GM20000 (cell line): Measurements from ENCODE around the gene GRIN1.
"Not testable (repeated sequence)": the region's sequence is repeated elsewhere in the genome, so short reads cannot be mapped to it uniquely, and the experiment has no call there.

ENCODE experiments used
- DNase-seq: peaks from one replicate; pipeline ENCODE4 v3.0.0; 2012; ENCODE audit warnings: low spot score
- TF ChIP-seq, protein P1 (sequence below): IDR thresholded peaks from 2 replicates; pipeline ENCODE4 v1.5.1; 2012; ENCODE audit warnings: mild to moderate bottlenecking, control low read depth; ENCODE audit errors: extremely low read depth, missing control alignments

The GRIN1 gene

DNA sequence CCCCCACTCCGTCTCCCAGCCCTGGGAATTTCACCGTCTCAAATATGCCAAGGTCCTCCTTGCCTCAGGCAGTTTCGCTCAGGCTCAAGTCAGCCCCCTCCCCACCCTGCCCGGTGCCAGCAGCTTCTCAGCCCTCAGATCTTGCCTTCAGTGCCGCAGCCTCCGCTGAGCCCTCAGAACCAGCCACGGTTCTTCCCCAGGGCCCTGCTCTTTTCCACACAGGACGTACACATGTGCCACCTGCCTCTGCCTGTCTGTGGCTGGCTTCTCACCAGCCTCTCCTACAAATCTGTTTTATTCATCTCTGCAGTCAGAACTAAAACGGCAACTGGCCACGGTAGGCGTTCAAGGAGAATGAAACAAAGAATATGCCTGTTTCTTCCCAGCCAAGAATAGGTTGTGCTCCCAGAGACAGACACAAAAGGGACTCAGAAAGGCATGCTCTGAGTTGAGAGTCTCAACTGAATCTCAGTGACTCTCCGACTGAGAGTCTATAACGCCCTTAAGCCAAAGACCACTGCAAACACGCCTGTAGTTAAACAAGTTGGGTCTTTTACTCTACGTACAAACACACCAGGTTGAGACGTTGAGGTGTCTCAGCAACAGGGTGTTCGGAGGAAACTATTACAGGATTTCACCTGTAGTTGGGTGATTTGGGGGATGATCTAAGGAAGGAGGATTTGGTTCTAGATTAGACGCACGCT, 10.6 kb upstream of the GRIN1 start:
- no peak for DNase-seq
- TF ChIP-seq, protein P1, sequence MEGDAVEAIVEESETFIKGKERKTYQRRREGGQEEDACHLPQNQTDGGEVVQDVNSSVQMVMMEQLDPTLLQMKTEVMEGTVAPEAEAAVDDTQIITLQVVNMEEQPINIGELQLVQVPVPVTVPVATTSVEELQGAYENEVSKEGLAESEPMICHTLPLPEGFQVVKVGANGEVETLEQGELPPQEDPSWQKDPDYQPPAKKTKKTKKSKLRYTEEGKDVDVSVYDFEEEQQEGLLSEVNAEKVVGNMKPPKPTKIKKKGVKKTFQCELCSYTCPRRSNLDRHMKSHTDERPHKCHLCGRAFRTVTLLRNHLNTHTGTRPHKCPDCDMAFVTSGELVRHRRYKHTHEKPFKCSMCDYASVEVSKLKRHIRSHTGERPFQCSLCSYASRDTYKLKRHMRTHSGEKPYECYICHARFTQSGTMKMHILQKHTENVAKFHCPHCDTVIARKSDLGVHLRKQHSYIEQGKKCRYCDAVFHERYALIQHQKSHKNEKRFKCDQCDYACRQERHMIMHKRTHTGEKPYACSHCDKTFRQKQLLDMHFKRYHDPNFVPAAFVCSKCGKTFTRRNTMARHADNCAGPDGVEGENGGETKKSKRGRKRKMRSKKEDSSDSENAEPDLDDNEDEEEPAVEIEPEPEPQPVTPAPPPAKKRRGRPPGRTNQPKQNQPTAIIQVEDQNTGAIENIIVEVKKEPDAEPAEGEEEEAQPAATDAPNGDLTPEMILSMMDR = no peak

DNA sequence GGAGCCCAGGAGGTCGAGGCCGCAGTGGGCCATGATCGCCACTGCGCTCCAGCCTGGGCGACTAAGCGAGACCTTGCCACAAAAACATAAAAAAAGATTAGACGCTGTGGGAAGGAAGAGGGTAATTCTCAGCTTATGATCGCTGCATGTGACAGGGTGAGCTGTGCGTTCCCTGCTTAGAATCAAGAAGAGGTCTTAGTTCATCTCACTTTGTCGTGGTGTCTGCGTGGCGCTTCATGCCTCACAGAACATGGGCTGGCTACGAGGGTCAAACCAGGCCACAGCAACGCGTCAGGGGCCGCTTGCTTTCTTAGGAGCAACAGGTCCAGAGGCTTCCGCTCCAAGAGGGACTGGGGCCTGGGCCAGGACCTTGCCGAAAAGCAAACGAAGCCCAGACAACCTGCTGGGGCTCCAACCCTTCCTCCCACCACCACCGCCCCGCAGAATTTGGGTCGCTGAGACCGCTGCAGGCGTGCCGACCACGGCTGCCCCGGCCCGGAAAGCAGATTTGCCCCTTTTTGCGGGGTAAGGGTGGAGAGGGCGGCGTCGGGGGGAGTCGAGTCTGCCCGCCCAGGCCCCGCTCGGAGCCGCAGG, 10.0 kb upstream of the GRIN1 start:
- TF ChIP-seq, protein P1 = no peak
- DNase-seq = no peak

DNA sequence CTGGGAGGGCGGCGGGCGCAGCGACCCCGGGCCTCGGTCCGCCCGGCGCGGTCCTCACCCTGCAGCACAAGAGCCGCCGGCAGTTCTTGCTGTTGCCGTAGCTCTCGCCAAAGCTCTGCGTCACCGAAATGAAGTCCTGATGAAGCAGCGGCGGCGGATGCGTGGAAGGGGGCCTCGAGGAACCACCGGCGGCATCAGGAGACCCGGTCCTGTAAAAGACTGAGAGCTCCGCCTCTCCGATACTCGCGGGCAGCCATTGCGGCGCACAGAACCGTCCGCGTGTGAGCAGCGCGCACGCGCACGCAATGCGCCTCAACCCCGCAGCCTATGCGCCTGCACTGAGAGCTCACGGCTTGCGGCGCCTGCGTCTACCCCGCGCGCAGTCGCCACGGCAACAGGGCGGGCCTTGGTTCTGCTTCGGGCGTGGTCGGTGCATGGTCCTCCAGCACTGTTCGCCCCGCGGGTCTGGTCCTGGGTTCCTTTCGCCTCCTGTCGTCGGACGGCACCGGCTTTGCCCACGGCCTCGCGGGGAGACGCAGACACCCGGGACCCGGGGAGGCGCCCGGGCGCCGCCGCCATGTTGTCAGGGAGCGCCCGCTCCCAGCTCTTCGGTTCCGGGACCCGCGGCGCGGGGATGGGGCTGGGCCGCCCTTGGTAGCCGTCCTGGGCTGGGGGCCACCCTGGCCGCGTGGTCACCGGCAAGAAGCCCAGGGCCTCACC, 9.3 kb upstream of the GRIN1 start:
- DNase-seq = peak; percentile 97
- TF ChIP-seq, protein P1 = no peak

DNA sequence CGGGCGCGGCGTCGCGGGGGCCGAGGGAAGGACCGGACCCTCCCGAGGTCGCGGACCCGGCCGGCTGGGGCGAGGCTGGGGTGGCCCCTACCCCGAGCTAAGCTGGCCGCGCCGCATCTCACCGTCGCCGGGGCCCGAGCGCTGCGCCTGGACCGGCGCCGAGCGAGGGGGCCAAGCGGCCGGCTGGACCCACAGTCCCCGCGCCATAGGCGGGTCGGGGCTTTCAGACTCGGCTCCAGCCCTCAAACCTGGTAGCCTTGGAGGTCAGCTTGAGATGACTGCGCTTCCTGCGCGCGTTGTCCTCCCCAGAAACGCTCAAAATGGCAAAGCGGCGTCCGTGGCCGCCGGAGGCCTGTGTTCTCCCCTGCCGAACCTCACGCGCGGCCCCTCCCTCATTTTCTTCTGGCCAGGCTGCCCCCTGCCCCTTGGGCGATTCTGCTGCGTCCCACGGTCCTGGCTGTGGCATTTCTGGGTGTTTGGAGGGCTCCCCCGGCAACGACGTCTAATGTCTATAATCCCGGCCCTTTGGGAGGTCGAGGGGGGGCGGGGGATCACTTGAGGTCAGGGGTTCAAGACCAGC, 8.7 kb upstream of the GRIN1 start:
- TF ChIP-seq, protein P1 = no peak
- DNase-seq = no peak

GRCh38 chr9:137134191-137134590, 4.8 kb upstream of the GRIN1 start:
- TF ChIP-seq, protein P1 = no peak
- DNase-seq = no peak

- DNase-seq = not testable (repeated sequence)
These were observed 3.8 kb upstream of the GRIN1 start for GRCh38 chr9:137135154-137135553.

DNA sequence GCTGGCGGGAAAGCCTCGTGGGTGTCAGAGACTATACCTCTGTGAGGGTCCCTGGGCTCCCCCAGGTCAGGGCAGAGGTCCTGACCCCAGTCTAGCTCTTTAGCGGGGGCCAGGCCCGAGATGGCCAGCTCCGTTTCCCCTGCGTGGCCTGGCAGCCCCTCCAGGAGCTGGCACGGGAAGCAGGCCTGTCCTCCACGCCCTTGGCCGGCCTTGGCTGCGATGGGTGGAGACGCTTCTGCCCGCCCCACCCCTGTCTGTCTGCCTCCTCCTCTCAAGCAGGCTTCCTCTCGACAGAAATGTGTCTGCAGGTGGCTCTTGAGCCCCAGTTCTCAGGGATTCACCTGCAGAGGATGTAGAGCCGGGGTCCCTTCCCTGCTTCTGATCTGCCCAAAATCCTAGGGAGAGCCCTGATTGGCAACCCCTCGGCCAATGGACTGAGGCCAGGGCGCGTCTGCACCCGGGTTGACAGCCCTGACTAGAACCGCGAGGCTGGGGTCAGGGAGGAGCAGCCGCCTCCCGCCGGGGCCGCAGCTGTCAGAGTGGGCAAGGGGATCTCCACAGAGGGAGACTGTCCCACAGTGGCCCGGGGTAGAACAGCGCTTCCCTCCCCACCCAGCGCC, 2.6 kb upstream of the GRIN1 start:
- no peak for DNase-seq
- TF ChIP-seq, protein P1 = no peak
